HEK293T (cell line): Measurements from ENCODE around the gene HDAC10.

ENCODE experiments used
- ARNT ChIP-seq: fragments of 450-650 bp; IDR thresholded peaks from 2 replicates; pipeline ENCODE4 v1.6.1; 2017; ENCODE audit warnings: mild to moderate bottlenecking
- L3MBTL2 ChIP-seq: fragments of 450-650 bp; conservative IDR thresholded peaks from 2 replicates; pipeline ENCODE4 v1.6.1; 2016; ENCODE audit warnings: mild to moderate bottlenecking
- PKNOX1 ChIP-seq: fragments of 450-650 bp; IDR thresholded peaks from 2 replicates; pipeline ENCODE4 v1.6.1; 2016

GRCh38 chr22:50199251-50199721 lies 51.8 kb downstream of the HDAC10 start:
- TF ChIP-seq PKNOX1 (no peak), L3MBTL2 (no peak), ARNT (no peak)
